ENCODE measurements around the gene SLC6A16.
A peak's percentile ranks its signal among the peaks of the same experiment; 100 is the strongest.
"Not testable (repeated sequence)": the region's sequence is repeated elsewhere in the genome, so short reads cannot be mapped to it uniquely, and the experiment has no call there.

Gene SLC6A16

GRCh38 chr19:49328741-49329140 lies 3.8 kb upstream of the SLC6A16 start:
- DNase-seq, result no peak

- DNase-seq, result peak; percentile 54
Observed at GRCh38 chr19:49327878-49328544, 3.0 kb upstream of the SLC6A16 start.

GRCh38 chr19:49326165-49326704 lies 1.2 kb upstream of the SLC6A16 start:
- DNase-seq, result no peak

GRCh38 chr19:49325756-49326155 lies 765 bp upstream of the SLC6A16 start:
- DNase-seq, result not testable (repeated sequence)

GRCh38 chr19:49318296-49318695 lies 6.7 kb downstream of the SLC6A16 start:
- no peak for DNase-seq

GRCh38 chr19:49316284-49316683 lies 8.7 kb downstream of the SLC6A16 start:
- DNase-seq, result no peak

GRCh38 chr19:49315111-49315510 lies 9.9 kb downstream of the SLC6A16 start:
- no peak for DNase-seq

GRCh38 chr19:49309087-49309486 lies 15.9 kb downstream of the SLC6A16 start:
- no peak for DNase-seq

- DNase-seq, result not testable (repeated sequence)
Observed at GRCh38 chr19:49306734-49307133, 18.3 kb downstream of the SLC6A16 start.

- no peak for DNase-seq
Observed at GRCh38 chr19:49301866-49302252, 23.1 kb downstream of the SLC6A16 start.

- peak; percentile 81 for DNase-seq
Observed at GRCh38 chr19:49301165-49301865, 23.7 kb downstream of the SLC6A16 start.

- not testable (repeated sequence) for DNase-seq
Observed at GRCh38 chr19:49298653-49299052, 26.3 kb downstream of the SLC6A16 start.

GRCh38 chr19:49297403-49297802 lies 27.6 kb downstream of the SLC6A16 start:
- no peak for DNase-seq

- no peak for DNase-seq
Observed at GRCh38 chr19:49295208-49295880, 29.6 kb downstream of the SLC6A16 start.

- no peak for DNase-seq
Observed at GRCh38 chr19:49294401-49294800, 30.6 kb downstream of the SLC6A16 start.

- no peak for DNase-seq
Observed at GRCh38 chr19:49290517-49290916, 34.5 kb downstream of the SLC6A16 start.

- not testable (repeated sequence) for DNase-seq
Observed at GRCh38 chr19:49289286-49289685, 35.7 kb downstream of the SLC6A16 start.

- not testable (repeated sequence) for DNase-seq
Observed at GRCh38 chr19:49288205-49288604, 36.8 kb downstream of the SLC6A16 start.

GRCh38 chr19:49287141-49287770 lies 37.7 kb downstream of the SLC6A16 start:
- DNase-seq, result no peak

GRCh38 chr19:49282184-49282583 lies 42.8 kb downstream of the SLC6A16 start:
- no peak for DNase-seq

- no peak for DNase-seq
Observed at GRCh38 chr19:49272204-49272603, 52.8 kb downstream of the SLC6A16 start.

GRCh38 chr19:49271080-49271753 lies 53.8 kb downstream of the SLC6A16 start:
- DNase-seq, result no peak

- peak; percentile 59 for DNase-seq
Observed at GRCh38 chr19:49266409-49266808, 58.6 kb downstream of the SLC6A16 start.

Measured in activated naive CD4-positive, alpha-beta T cell treated with Interleukin-2 at 50 U/mL for 16 hours (primary cell).